HEK293 (cell line): Measurements from ENCODE around the gene CDK2.
A peak's percentile ranks its signal among the peaks of the same experiment; 100 is the strongest.

Experiments used
- GLI4 ChIP-seq: fragments of 450-650 bp; formaldehyde crosslinking; IDR thresholded peaks from 2 replicates; pipeline ENCODE4 v1.5.1; 2016; ENCODE audit warnings: missing biosample characterization, missing genetic modification characterization
- GLIS1 ChIP-seq: fragments of 450-650 bp; formaldehyde crosslinking; IDR thresholded peaks from 2 replicates; pipeline ENCODE4 v1.5.1; 2016; ENCODE audit warnings: missing biosample characterization, missing genetic modification characterization
- KLF9 ChIP-seq: fragments of 450-650 bp; formaldehyde crosslinking; IDR thresholded peaks from 2 replicates; pipeline ENCODE4 v1.5.1; 2016; ENCODE audit warnings: missing biosample characterization, missing genetic modification characterization, low read depth
- ZBTB17 ChIP-seq: fragments of 450-650 bp; formaldehyde crosslinking; IDR thresholded peaks from 2 replicates; pipeline ENCODE4 v1.5.1; 2016; ENCODE audit warnings: missing biosample characterization, missing genetic modification characterization
- ZBTB21 ChIP-seq: fragments of 450-650 bp; formaldehyde crosslinking; IDR thresholded peaks from 2 replicates; pipeline ENCODE4 v1.5.1; 2017; ENCODE audit warnings: missing biosample characterization, missing genetic modification characterization
- ZEB2 ChIP-seq: fragments of 450-650 bp; formaldehyde crosslinking; IDR thresholded peaks from 2 replicates; pipeline ENCODE4 v1.5.1; 2016; ENCODE audit warnings: missing biosample characterization, missing genetic modification characterization
- ZNF121 ChIP-seq: fragments of 450-650 bp; formaldehyde crosslinking; IDR thresholded peaks from 2 replicates; pipeline ENCODE4 v1.5.1; 2016; ENCODE audit warnings: missing biosample characterization, missing genetic modification characterization
- ZNF169 ChIP-seq: fragments of 450-650 bp; formaldehyde crosslinking; IDR thresholded peaks from 2 replicates; pipeline ENCODE4 v1.5.1; 2016; ENCODE audit warnings: missing biosample characterization, missing genetic modification characterization
- ZNF324 ChIP-seq: fragments of 450-650 bp; formaldehyde crosslinking; IDR thresholded peaks from 2 replicates; pipeline ENCODE4 v1.5.1; 2016; ENCODE audit warnings: missing biosample characterization, missing genetic modification characterization
- ZNF335 ChIP-seq: fragments of 450-650 bp; formaldehyde crosslinking; conservative IDR thresholded peaks from 2 replicates; pipeline ENCODE4 v1.5.1; 2016; ENCODE audit warnings: missing biosample characterization, missing genetic modification characterization
- ZNF366 ChIP-seq: fragments of 450-650 bp; formaldehyde crosslinking; conservative IDR thresholded peaks from 2 replicates; pipeline ENCODE4 v1.5.1; 2016; ENCODE audit warnings: missing biosample characterization, missing genetic modification characterization
- ZNF501 ChIP-seq: fragments of 450-650 bp; formaldehyde crosslinking; IDR thresholded peaks from 2 replicates; pipeline ENCODE4 v1.5.1; 2016; ENCODE audit warnings: missing biosample characterization, missing genetic modification characterization
- ZNF548 ChIP-seq: fragments of 450-650 bp; formaldehyde crosslinking; IDR thresholded peaks from 2 replicates; pipeline ENCODE4 v1.5.1; 2016; ENCODE audit warnings: missing biosample characterization, missing genetic modification characterization
- ZNF561 ChIP-seq: fragments of 450-650 bp; IDR thresholded peaks from 2 replicates; pipeline ENCODE4 v1.5.1; 2018; ENCODE audit warnings: missing biosample characterization, missing genetic modification characterization, borderline replicate concordance
- ZNF76 ChIP-seq: fragments of 450-650 bp; formaldehyde crosslinking; IDR thresholded peaks from 2 replicates; pipeline ENCODE4; 2016; ENCODE audit warnings: low read depth, missing biosample characterization, missing genetic modification characterization, borderline replicate concordance
- ZNF776 ChIP-seq: fragments of 450-650 bp; formaldehyde crosslinking; IDR thresholded peaks from 2 replicates; pipeline ENCODE4 v1.5.0; 2017; ENCODE audit warnings: missing biosample characterization, missing genetic modification characterization, borderline replicate concordance
- ZNF843 ChIP-seq: fragments of 450-650 bp; formaldehyde crosslinking; IDR thresholded peaks from 2 replicates; pipeline ENCODE4 v1.5.1; 2016; ENCODE audit warnings: missing biosample characterization, missing genetic modification characterization
- ZXDB ChIP-seq: fragments of 450-650 bp; formaldehyde crosslinking; IDR thresholded peaks from 2 replicates; pipeline ENCODE4 v1.5.1; 2016; ENCODE audit warnings: missing biosample characterization, missing genetic modification characterization
- TF ChIP-seq, protein P1 (sequence below): fragments of 450-650 bp; formaldehyde crosslinking; IDR thresholded peaks from 2 replicates; pipeline ENCODE4 v1.5.1; 2016; ENCODE audit warnings: missing biosample characterization, missing genetic modification characterization, low read depth
- TF ChIP-seq, protein P2 (sequence below): fragments of 450-650 bp; IDR thresholded peaks from 2 replicates; pipeline ENCODE4 v1.5.1; 2018; ENCODE audit warnings: missing biosample characterization, missing genetic modification characterization
- TF ChIP-seq, protein P3 (sequence below): fragments of 450-650 bp; formaldehyde crosslinking; IDR thresholded peaks from 2 replicates; pipeline ENCODE4 v1.5.1; 2017; ENCODE audit warnings: missing biosample characterization, missing genetic modification characterization
- TF ChIP-seq, protein P4 (sequence below): fragments of 450-650 bp; formaldehyde crosslinking; IDR thresholded peaks from 2 replicates; pipeline ENCODE4 v1.5.1; 2016; ENCODE audit warnings: missing biosample characterization, missing genetic modification characterization
- TF ChIP-seq, protein P5 (sequence below): fragments of 450-650 bp; formaldehyde crosslinking; IDR thresholded peaks from 2 replicates; pipeline ENCODE4 v1.5.1; 2016; ENCODE audit warnings: missing biosample characterization, missing genetic modification characterization
- TF ChIP-seq, protein P6 (sequence below): fragments of 450-650 bp; formaldehyde crosslinking; IDR thresholded peaks from 2 replicates; pipeline ENCODE4 v1.5.1; 2016; ENCODE audit warnings: missing biosample characterization, missing genetic modification characterization
- TF ChIP-seq, protein P7 (sequence below): fragments of 450-650 bp; formaldehyde crosslinking; IDR thresholded peaks from 2 replicates; pipeline ENCODE4 v1.5.1; 2016; ENCODE audit warnings: missing biosample characterization, missing genetic modification characterization

CDK2 gene

DNA sequence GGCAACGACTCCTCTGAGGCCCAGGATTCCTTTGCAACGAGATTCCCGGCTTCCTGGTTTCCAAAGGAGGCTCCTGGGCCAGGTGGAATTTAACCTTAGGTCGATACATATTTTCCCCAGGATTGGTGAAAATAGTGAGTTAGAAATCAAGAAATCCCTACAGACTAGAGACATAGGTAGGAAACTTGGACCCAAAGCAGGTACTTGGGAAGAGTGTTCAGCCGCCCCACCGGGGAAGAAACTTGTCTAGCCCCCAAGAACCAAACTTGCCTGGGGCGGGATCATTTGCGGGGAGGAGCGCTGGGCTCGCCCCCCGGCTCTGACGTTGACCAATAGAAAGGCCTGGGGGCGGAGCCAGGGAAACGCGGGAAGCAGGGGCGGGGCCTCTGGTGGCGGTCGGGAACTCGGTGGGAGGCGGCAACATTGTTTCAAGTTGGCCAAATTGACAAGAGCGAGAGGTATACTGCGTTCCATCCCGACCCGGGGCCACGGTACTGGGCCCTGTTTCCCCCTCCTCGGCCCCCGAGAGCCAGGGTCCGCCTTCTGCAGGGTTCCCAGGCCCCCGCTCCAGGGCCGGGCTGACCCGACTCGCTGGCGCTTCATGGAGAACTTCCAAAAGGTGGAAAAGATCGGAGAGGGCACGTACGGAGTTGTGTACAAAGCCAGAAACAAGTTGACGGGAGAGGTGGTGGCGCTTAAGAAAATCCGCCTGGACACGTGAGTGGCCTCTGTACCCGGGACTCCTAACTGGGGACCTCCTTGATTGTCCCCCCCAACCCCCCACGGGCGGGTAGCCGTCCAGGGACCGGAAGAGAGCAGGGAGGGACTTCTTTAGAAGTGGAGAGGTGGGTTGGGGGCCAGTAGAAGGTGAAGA lies at the start of gene CDK2 (continued):
- TF ChIP-seq, protein P1, sequence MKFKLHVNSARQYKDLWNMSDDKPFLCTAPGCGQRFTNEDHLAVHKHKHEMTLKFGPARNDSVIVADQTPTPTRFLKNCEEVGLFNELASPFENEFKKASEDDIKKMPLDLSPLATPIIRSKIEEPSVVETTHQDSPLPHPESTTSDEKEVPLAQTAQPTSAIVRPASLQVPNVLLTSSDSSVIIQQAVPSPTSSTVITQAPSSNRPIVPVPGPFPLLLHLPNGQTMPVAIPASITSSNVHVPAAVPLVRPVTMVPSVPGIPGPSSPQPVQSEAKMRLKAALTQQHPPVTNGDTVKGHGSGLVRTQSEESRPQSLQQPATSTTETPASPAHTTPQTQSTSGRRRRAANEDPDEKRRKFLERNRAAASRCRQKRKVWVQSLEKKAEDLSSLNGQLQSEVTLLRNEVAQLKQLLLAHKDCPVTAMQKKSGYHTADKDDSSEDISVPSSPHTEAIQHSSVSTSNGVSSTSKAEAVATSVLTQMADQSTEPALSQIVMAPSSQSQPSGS (tag by site-specific recombination): no peak
- TF ChIP-seq, protein P2, sequence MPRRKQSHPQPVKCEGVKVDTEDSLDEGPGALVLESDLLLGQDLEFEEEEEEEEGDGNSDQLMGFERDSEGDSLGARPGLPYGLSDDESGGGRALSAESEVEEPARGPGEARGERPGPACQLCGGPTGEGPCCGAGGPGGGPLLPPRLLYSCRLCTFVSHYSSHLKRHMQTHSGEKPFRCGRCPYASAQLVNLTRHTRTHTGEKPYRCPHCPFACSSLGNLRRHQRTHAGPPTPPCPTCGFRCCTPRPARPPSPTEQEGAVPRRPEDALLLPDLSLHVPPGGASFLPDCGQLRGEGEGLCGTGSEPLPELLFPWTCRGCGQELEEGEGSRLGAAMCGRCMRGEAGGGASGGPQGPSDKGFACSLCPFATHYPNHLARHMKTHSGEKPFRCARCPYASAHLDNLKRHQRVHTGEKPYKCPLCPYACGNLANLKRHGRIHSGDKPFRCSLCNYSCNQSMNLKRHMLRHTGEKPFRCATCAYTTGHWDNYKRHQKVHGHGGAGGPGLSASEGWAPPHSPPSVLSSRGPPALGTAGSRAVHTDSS: no peak
- TF ChIP-seq, protein P3, sequence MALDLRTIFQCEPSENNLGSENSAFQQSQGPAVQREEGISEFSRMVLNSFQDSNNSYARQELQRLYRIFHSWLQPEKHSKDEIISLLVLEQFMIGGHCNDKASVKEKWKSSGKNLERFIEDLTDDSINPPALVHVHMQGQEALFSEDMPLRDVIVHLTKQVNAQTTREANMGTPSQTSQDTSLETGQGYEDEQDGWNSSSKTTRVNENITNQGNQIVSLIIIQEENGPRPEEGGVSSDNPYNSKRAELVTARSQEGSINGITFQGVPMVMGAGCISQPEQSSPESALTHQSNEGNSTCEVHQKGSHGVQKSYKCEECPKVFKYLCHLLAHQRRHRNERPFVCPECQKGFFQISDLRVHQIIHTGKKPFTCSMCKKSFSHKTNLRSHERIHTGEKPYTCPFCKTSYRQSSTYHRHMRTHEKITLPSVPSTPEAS (tag by site-specific recombination): no peak
- TF ChIP-seq, protein P4, sequence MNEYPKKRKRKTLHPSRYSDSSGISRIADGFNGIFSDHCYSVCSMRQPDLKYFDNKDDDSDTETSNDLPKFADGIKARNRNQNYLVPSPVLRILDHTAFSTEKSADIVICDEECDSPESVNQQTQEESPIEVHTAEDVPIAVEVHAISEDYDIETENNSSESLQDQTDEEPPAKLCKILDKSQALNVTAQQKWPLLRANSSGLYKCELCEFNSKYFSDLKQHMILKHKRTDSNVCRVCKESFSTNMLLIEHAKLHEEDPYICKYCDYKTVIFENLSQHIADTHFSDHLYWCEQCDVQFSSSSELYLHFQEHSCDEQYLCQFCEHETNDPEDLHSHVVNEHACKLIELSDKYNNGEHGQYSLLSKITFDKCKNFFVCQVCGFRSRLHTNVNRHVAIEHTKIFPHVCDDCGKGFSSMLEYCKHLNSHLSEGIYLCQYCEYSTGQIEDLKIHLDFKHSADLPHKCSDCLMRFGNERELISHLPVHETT (tag by site-specific recombination): no peak
- TF ChIP-seq ZXDB (tag by site-specific recombination) (peak; percentile 97), GLI4 (tag by site-specific recombination) (no peak), ZNF366 (tag by site-specific recombination) (peak; percentile 50; the same call in 1 of the 2 replicates), ZNF561 (tag by site-specific recombination) (0 out of 2 replicates have a peak, but pooled peaks have one; percentile 5), ZNF335 (tag by site-specific recombination) (peak; percentile 89), ZNF169 (no peak), ZNF76 (tag by site-specific recombination) (peak; percentile 57; the same call in 1 of the 2 replicates), ZNF843 (tag by site-specific recombination) (peak; percentile 37; the same call in 1 of the 2 replicates), ZBTB17 (0 out of 2 replicates have a peak, but pooled peaks have one; percentile 5), GLIS1 (tag by site-specific recombination) (peak; percentile 91), KLF9 (tag by site-specific recombination) (peak; percentile 62; the same call in 1 of the 2 replicates), ZNF121 (tag by site-specific recombination) (no peak), ZNF548 (tag by site-specific recombination) (no peak), ZNF324 (no peak), ZNF776 (tag by site-specific recombination) (no peak), ZNF501 (peak; percentile 68; the same call in 1 of the 2 replicates), ZBTB21 (tag by site-specific recombination) (no peak), ZEB2 (tag by site-specific recombination) (0 out of 2 replicates have a peak, but pooled peaks have one; percentile 55)
- TF ChIP-seq, protein P5, sequence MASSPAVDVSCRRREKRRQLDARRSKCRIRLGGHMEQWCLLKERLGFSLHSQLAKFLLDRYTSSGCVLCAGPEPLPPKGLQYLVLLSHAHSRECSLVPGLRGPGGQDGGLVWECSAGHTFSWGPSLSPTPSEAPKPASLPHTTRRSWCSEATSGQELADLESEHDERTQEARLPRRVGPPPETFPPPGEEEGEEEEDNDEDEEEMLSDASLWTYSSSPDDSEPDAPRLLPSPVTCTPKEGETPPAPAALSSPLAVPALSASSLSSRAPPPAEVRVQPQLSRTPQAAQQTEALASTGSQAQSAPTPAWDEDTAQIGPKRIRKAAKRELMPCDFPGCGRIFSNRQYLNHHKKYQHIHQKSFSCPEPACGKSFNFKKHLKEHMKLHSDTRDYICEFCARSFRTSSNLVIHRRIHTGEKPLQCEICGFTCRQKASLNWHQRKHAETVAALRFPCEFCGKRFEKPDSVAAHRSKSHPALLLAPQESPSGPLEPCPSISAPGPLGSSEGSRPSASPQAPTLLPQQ (tag by site-specific recombination): peak; percentile 21; the same call in 1 of the 2 replicates
- TF ChIP-seq, protein P6, sequence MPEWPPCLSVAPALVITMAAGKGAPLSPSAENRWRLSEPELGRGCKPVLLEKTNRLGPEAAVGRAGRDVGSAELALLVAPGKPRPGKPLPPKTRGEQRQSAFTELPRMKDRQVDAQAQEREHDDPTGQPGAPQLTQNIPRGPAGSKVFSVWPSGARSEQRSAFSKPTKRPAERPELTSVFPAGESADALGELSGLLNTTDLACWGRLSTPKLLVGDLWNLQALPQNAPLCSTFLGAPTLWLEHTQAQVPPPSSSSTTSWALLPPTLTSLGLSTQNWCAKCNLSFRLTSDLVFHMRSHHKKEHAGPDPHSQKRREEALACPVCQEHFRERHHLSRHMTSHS: no peak
- TF ChIP-seq, protein P7, sequence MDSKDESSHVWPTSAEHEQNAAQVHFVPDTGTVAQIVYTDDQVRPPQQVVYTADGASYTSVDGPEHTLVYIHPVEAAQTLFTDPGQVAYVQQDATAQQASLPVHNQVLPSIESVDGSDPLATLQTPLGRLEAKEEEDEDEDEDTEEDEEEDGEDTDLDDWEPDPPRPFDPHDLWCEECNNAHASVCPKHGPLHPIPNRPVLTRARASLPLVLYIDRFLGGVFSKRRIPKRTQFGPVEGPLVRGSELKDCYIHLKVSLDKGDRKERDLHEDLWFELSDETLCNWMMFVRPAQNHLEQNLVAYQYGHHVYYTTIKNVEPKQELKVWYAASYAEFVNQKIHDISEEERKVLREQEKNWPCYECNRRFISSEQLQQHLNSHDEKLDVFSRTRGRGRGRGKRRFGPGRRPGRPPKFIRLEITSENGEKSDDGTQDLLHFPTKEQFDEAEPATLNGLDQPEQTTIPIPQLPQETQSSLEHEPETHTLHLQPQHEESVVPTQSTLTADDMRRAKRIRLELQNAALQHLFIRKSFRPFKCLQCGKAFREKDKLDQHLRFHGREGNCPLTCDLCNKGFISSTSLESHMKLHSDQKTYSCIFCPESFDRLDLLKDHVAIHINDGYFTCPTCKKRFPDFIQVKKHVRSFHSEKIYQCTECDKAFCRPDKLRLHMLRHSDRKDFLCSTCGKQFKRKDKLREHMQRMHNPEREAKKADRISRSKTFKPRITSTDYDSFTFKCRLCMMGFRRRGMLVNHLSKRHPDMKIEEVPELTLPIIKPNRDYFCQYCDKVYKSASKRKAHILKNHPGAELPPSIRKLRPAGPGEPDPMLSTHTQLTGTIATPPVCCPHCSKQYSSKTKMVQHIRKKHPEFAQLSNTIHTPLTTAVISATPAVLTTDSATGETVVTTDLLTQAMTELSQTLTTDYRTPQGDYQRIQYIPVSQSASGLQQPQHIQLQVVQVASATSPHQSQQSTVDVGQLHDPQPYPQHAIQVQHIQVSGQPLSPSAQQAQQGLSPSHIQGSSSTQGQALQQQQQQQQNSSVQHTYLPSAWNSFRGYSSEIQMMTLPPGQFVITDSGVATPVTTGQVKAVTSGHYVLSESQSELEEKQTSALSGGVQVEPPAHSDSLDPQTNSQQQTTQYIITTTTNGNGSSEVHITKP (tag by site-specific recombination): peak; percentile 15
